SH-SY5Y (cell line): Measurements from ENCODE around the gene NAV2.

Experiments
- GATA2 ChIP-seq: IDR thresholded peaks from 2 replicates; pipeline ENCODE4 v1.6.1; 2011; ENCODE audit warnings: mild to moderate bottlenecking, low read depth, low read length
- GATA3 ChIP-seq: IDR thresholded peaks from 2 replicates; pipeline ENCODE4 v1.6.1; 2011; ENCODE audit warnings: low read depth, mild to moderate bottlenecking, low read length, moderate library complexity

DNA sequence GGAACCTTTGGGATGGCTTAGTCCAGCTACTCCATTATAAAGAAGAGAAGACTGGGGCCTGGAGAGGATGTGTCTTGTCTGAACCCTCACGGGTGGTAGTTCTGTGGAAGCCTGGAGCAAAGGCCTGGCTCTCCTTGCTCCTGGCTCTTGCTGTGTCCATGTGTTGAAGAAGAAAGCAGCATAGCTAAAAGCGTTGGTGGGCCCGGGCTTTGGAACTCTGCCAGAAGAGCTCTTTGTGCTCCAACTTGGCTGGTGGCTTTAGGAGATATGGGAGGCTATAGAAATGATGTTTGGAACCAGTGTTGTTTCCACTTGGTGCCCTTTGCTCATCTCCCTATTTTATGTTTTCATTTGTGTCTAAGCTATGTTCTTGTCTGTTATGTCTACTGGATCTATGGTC is 316.6 kb downstream of the NAV2 start:
- TF ChIP-seq GATA3 (no peak), GATA2 (no peak)
